GM19035 (cell line): ENCODE measurements around the gene SLC25A36.
A peak's percentile ranks its signal among the peaks of the same experiment; 100 is the strongest.

ENCODE experiments used
- ATAC-seq: cut with Tn5 transposase; IDR thresholded peaks from one replicate; pipeline ENCODE4 v1.9.1; 2021; ENCODE audit not compliant: unreplicated experiment

The SLC25A36 gene

DNA sequence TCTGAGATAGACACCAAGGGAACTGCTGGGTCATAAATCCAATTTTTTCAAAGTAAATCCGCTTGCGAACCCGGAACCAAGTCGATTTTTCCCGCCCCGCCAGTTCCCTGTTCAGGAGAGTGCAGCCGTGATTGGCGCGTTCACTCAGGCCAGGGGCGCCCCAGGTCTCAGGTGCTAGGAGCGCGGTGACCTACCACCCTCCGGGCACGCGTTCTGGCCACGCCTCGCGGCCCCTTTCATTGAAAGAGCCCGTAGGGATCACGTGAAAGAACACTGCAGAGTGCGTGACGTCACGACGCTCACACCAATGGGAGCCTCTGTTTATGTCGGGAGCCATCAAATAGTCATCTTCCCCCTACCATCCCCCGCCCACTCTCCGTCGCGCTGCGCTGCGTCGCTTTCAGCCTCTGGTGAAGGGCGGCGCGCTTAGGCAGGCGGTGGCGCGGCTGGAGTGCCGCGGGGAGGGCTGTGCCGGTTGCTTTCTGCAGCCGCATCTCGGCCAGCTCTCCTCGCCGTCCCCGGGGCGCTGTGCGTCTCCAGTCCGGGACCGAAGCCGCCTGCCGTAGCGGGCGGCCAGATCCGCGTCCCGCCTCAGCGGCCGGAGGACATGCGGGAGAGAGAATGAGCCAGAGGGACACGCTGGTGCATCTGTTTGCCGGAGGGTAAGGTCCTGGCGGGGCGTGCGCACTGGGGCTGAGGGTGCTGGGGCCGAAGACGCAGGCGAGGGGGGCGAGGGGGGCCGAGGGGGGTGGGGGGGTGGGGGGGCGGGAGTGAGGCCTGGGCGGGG, at the start of gene SLC25A36:
Gene SLC25A36 (plus strand): TSS at position 403 of the 787 bp plus-strand sequence. CDS start 219 bp downstream, at position 622.
- peak; percentile 94 for ATAC-seq

- no peak for ATAC-seq
Measured at GRCh38 chr3:140896997-140897396, 44.6 kb upstream of the SLC25A36 start.

DNA sequence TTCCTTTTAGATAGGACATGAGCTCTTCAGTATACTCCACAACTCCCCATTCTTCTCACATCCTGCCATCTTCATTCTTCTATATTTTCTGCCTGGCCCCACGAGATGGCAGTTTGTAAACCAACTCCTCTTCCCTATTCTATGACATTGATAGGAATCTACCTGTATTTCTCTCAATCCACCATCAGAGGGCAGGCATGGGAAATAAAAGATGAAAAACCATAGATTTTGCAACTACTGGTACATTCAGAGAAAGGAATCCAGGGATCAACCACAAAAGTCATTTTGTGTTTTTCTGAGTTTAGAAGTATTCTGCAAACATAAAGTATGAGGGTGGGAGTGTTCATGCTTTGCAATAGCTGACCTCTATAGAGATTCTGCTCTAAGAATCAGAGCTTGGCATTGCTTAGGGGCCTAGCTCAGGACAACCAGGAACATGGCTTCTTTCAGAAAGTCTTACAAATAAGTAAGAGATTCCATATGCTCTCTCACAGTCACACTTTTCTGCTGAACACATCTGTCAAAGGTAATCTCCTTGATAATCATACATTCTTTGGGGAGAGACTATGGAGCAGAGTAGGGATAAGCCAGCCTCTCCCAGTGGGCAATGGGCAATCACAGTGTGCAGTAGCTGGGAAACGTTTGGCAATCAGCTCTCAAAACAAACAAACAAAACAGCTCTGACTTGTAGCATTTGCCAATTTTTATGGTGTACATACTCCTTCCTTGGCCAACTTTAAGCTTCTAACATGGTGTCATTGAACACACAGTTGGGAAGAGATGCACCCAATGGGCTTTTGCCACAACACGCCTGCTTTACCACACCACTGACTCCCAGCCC, 43.1 kb upstream of the SLC25A36 start:
- peak; percentile 77 for ATAC-seq

DNA sequence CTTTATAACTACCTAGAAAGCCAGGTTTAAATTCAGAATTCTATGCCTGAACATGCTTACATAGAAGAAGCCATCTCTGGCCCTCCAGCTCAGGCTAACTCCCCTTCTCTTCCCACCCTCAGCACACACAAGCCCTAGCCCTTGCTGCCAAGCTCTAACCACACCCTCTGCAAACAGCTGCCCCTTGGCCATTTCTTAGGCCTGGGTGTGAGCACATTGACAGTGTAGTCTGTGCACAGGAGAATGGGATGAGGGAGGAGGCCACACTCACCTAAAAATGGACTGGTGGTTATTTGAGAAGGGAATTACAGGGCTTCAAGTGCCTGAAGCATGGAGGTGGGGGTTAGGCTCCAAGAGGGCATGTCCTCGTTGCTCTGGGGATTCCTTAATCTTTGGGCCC, 42.3 kb upstream of the SLC25A36 start:
- no peak for ATAC-seq

DNA sequence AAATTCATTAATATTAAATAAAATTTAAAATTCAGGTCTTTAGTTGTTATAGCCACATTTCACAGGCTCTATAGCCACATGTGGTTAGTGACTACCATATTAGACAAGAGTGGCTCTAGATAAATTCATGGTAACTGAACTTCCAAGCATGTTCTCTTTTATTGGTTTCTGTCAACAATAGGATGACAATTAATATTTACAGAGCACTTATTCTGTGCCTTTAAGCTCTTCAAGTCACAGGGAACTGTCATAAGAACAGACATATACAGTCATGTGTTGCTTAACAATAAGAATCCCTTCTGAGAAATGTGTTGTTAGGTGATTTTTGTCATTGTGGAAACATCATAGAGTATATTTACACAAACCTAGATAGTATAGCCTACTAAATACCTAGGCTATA, 38.8 kb upstream of the SLC25A36 start:
- no peak for ATAC-seq

- no peak for ATAC-seq
Measured at GRCh38 chr3:140903196-140903595, 38.4 kb upstream of the SLC25A36 start.

- no peak for ATAC-seq
Measured at GRCh38 chr3:140904521-140904920, 37.1 kb upstream of the SLC25A36 start.

GRCh38 chr3:140905559-140905958, 36.1 kb upstream of the SLC25A36 start:
- ATAC-seq = no peak

GRCh38 chr3:140906785-140907184, 34.9 kb upstream of the SLC25A36 start:
- no peak for ATAC-seq

- no peak for ATAC-seq
Measured at GRCh38 chr3:140910860-140911259, 30.8 kb upstream of the SLC25A36 start.

DNA sequence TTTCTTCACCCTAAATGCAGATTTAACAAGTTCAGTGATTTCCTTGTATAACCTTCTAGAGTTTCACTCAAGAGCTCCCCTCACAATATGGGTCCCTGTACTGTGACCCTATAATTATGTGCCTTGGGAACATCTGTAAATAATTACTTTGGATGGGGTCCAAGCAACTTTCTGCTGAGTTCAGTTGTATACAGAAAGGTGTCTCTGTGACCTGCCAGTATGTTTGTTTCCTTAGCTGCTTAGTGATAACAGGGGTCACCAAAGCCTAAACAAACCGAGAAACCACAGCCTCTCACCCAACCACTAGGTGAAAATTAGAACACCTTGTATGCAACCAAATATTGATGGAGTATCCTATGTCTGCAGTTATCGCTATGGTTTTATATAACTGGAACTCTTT, 29.8 kb upstream of the SLC25A36 start:
- no peak for ATAC-seq

DNA sequence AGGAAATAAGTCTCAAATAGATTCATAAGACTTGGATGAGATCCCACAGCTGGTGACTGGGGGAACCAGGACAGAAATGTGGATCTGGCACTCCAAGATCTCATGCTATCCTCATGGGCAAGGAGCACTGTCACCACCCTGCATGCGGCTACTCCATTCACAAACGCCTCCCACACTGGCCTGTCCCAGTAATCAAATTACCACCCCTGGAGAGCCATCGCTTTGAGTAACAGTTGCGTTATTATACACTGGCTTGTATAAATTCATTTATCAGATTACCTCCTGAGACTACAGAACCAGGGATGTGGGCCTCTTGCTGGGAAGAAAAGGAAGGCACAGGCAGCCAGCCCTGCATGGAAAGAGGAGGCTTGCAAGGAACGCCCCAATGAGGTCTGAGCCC, 27.9 kb upstream of the SLC25A36 start:
- ATAC-seq = no peak

- ATAC-seq = no peak
Measured at GRCh38 chr3:140914384-140914945, 27.2 kb upstream of the SLC25A36 start.

DNA sequence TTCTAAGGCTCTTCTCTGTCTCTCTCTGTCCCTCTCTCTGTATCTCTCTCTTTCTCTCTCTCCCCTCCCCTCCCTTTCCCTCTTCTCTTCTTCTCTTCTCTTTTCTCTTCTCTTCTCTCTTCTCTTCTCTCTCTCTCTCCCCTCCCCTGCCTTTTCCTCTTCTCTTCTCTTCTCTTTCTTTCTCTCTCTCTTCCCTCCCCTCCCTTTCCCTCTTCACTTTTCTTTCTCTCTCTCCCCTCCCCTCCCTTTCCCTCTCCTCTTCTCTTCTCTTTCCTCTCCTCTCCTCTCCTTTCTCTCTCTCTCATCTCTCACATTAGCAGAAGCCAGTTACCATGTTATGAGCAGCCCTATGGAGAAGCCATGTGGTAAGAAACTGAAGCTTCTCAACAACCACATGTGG, 25.0 kb upstream of the SLC25A36 start:
- ATAC-seq = no peak

GRCh38 chr3:140917772-140918171, 23.9 kb upstream of the SLC25A36 start:
- ATAC-seq = no peak

DNA sequence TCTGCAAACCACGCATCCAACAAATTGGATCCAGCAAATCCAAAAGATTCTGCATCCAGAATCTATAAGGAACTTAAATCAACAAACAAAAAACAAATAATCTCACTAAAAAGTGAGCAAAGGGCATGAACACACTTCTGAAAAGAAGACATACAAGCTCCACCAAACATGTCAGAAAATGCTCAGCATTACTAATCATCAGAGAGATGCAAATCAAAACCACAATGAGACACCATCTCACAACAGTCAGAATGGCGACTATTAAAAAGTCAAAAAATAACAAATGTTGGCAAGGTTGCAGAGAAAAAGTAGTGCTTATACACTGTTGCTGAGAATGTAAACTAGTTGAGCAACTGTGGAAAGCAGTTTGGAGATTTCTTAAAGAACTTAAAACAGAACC, 21.6 kb upstream of the SLC25A36 start:
- no peak for ATAC-seq

DNA sequence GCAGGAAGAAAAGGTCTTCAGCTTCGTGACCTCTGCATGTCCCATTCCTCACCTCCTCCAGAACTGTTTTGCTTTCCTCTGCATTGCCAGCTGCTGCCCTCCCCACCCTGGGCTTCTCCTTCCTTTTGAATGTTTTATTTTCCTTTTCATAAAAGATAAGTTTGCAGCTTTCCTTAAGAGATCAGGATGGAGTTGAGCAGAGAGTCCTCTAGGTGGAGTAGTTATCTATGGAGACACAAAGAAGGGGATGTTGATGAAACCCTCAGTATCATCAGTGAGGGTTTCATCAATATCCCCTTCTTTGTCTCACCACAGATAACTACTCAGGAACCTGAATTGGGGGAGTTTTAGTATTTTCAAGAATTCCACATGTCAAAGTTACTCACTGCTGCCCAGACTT, 19.0 kb upstream of the SLC25A36 start:
- ATAC-seq = no peak

- no peak for ATAC-seq
Measured at GRCh38 chr3:140924097-140924873, 17.4 kb upstream of the SLC25A36 start.

DNA sequence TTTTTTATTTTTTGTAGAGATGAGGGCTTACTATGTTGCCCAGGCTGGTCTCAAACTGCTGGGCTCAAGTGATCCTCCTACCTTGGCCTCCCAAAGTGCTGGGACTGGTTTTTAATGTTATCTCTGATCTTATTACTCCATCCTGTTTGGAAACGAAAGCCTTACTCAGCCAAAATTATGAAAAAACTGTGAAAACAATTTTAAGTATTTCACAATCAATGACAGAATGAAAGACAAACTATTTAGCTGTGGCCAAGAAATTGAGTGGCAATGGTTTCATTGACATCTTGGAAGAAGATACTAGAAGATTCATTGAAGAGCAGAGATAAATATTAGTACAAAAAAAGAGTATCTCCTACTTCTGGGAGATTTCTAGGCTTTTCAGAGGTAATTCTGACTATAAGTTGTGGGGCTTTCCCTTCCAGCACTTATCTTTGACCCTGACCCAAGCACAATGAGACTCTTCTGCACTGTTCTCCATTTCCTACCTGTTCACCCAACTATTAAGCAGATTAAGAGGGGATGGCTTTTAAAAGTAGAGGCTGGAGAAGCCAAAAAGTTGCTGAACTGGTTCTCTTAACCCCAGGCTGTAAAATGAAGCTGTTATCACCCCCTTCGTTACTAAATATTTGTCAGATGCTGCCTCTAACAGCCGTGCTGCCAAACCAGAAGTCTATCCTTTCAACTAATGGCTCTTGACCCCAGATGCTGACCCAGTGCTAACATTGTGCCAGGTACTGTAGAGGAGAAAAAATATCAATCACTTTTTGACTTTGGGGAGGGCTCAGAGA, 14.2 kb upstream of the SLC25A36 start:
- ATAC-seq = no peak

DNA sequence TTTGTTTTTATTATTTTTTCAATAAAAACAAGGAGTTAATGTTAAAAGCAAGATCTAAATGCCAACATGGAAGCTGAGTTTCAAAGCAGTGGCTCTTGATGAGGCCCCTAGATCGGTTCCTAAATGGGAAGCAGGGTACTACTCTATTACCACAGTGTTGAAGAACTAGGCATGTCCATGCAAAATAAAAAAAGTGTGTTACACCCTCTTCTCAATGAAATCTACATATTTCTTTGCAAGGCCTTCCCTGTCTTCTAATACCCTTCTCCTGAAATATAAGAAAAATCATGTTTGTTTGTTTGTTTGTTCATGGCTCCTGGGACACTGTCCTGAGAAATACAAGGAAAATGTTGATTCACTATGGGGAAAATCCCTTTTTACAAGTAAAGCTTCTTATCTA, 12.2 kb upstream of the SLC25A36 start:
- ATAC-seq = no peak
